Peyer's patch (tissue), 4 donors: ENCODE measurements around the gene EPAS1.

Experiments used
- POLR2A ChIP-seq, 2 donors: fragments of 450-650 bp; IDR thresholded peaks; one replicate each; pipeline ENCODE4 v1.5.1; 2017; ENCODE audit warnings: antibody characterized with exemption in 2 of 2, mild to moderate bottlenecking in 2 of 2, moderate library complexity in 2 of 2
- TF ChIP-seq, protein P1 (sequence below), 6 experiments: fragments of 450-650 bp in 4 of 6; fragments of 200-600 bp in 2 of 6; sonication (generic) in 1 of 6; IDR thresholded peaks; one replicate each; pipeline ENCODE4 v1.5.1; 2017 to 2019; ENCODE audit warnings: antibody characterized with exemption in 6 of 6, mild to moderate bottlenecking in 3 of 6, moderate library complexity in 1 of 6

GRCh38 chr2:46360303-46360702 lies 63.1 kb downstream of the EPAS1 start:
- TF ChIP-seq, protein P1, sequence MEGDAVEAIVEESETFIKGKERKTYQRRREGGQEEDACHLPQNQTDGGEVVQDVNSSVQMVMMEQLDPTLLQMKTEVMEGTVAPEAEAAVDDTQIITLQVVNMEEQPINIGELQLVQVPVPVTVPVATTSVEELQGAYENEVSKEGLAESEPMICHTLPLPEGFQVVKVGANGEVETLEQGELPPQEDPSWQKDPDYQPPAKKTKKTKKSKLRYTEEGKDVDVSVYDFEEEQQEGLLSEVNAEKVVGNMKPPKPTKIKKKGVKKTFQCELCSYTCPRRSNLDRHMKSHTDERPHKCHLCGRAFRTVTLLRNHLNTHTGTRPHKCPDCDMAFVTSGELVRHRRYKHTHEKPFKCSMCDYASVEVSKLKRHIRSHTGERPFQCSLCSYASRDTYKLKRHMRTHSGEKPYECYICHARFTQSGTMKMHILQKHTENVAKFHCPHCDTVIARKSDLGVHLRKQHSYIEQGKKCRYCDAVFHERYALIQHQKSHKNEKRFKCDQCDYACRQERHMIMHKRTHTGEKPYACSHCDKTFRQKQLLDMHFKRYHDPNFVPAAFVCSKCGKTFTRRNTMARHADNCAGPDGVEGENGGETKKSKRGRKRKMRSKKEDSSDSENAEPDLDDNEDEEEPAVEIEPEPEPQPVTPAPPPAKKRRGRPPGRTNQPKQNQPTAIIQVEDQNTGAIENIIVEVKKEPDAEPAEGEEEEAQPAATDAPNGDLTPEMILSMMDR (IDR thresholded peaks at IDR 0.05): no peak
- TF ChIP-seq POLR2A (IDR thresholded peaks at IDR 0.05): no peak
